ENCODE data around the gene TXNDC16.

DNA sequence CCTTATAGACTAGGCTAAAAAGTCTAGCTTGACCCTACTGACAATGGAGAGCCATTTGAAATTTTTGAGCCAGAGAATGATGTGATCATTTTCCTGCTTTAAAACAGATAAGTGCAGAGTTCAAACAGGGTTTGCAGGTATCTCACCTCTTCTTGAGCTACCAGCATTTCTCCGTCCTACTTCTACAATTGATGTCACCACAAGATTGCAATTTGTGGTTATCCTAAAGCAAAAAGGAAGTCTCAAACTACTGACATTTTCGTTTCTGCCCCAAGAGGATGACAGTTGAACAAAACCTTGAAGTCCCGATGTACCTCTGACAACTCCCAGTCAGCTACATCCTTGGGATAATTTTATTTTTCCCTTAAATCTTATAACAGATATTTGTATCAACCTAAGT is 151.5 kb downstream of the TXNDC16 start:
- TF ChIP-seq, protein P1, sequence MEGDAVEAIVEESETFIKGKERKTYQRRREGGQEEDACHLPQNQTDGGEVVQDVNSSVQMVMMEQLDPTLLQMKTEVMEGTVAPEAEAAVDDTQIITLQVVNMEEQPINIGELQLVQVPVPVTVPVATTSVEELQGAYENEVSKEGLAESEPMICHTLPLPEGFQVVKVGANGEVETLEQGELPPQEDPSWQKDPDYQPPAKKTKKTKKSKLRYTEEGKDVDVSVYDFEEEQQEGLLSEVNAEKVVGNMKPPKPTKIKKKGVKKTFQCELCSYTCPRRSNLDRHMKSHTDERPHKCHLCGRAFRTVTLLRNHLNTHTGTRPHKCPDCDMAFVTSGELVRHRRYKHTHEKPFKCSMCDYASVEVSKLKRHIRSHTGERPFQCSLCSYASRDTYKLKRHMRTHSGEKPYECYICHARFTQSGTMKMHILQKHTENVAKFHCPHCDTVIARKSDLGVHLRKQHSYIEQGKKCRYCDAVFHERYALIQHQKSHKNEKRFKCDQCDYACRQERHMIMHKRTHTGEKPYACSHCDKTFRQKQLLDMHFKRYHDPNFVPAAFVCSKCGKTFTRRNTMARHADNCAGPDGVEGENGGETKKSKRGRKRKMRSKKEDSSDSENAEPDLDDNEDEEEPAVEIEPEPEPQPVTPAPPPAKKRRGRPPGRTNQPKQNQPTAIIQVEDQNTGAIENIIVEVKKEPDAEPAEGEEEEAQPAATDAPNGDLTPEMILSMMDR (IDR thresholded peaks at IDR 0.05; ENCODE audit: low read depth, low read length), result no peak
- TF ChIP-seq POLR2A (IDR thresholded peaks at IDR 0.05; ENCODE audit: extremely low read depth, insufficient read length), result no peak
- no peak for TF ChIP-seq MYC (IDR thresholded peaks at IDR 0.05; ENCODE audit: low read depth, low read length)
- TF ChIP-seq, protein P2, sequence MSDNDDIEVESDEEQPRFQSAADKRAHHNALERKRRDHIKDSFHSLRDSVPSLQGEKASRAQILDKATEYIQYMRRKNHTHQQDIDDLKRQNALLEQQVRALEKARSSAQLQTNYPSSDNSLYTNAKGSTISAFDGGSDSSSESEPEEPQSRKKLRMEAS (IDR thresholded peaks at IDR 0.05; ENCODE audit: low read depth, low read length), result no peak
